ENCODE measurements around the gene PXK. TPM values are rescaled to one million over a fixed set of nuclear protein-coding genes. Genes with fewer than 3 reads are reported as not detected.
A peak's percentile ranks its signal among the peaks of the same experiment; 100 is the strongest.

The PXK gene
- total RNA-seq, 1 donor from 2014 or later, result 13.3 TPM

DNA sequence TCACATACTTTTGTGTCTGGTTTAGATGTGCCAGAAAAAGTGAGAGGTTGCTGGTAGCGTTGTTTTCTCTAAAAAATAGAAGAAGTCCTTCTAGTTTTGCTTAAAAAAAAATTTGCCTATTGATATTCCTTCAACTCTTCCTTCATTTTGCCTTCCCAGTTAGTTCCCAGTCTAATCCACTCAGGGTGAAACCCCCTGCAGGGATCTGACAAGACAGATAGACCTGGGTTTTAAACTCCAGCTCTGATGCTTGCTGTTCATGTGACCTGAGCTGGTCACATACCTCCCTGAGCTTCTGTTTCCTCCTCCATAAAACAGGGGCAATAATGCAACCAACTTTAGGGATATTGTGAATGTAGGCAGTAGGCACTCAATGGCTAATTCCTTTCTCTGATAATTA, 140.6 kb downstream of the PXK start:
- DNase-seq (ENCODE audit: missing footprints) (no peak), ATAC-seq (no peak)
- intact Hi-C loops (cut with DNase I), result no loop called here

DNA sequence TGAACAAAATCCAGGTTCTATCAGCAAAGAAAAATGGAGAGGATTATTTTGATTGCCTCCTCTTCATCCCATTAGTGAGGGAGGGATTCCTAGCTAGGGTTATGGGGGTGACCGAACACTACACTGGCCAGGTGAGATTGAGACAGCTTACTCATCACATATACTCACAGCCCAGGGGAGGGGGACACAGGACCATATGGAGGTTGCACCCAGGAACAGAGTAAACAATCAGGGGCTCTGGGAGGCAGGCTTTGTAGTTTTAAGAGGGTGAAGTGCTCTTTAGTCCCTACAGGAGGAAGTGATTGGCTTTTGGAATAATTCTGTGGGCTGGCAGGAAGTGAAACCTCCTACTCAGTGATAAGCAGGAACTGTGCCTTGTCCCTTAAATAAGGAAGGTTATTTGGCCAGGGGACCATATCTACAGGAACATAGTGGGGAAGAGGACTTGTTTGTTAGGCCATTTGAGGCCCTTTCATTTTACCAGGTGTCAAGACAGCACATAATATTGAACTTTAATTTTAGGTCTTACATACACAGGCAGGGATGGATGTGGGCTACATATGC, 141.7 kb downstream of the PXK start:
- DNase-seq (ENCODE audit: missing footprints), result no peak
- intact Hi-C loops (cut with DNase I), result no loop called here
- peak; percentile 45 for ATAC-seq

DNA sequence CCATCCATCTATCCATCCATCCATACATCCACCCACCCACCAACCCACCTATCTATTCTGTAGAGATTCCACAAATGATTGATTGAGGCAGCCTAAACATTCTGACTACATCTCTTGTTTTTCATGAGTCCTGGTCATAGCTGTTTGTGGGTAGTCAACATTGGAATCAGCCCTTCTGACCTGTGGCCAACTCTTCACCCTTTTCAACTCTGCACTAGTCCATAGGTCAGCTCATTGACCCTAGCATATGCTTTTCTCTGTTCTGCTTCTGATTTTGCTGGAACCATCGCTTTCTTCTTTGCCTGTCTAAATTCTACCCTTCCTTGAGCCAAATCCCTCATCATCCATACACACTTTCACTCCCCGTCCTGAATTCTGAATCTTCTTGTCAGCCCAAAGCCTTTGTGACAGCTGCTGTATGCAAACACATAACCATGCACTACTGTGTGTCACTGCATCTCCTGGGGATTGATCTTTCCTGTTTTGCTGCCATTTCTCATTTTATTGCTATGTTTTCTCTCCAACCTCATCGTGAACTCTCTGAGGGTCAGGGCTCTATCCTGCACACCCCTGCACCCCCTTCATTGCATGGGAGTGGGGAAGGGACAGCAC, 142.4 kb downstream of the PXK start:
- DNase-seq (ENCODE audit: missing footprints), result no peak
- ATAC-seq, result no peak
- intact Hi-C loops (cut with DNase I), result no loop called here

Other genes with a start within 250 kb of the PXK start
- gene DNASE1L3, start 121.9 kb upstream of the PXK start, total RNA-seq, result 2.1 TPM
- 10.5 TPM for gene ABHD6, start 95.1 kb upstream of the PXK start, total RNA-seq
- 23.2 TPM for gene RPP14, start 26.6 kb upstream of the PXK start, total RNA-seq
- 14.7 TPM for gene HTD2, start 26.4 kb upstream of the PXK start, total RNA-seq
- gene PDHB, start 100.9 kb downstream of the PXK start, total RNA-seq, result 206 TPM
- 11.3 TPM for gene KCTD6, start 159.2 kb downstream of the PXK start, total RNA-seq
- gene ACOX2, start 204.3 kb downstream of the PXK start, total RNA-seq, result 33.4 TPM
- 82.9 TPM for gene FAM107A, start 244.5 kb downstream of the PXK start, total RNA-seq